Activated T-helper 1 cell treated with Interleukin-2 at 50 U/mL for 16 hours (primary cell): ENCODE results near the gene HNRNPH2.

Experiments
- DNase-seq: peaks from one replicate; pipeline ENCODE4 v3.0.0-alpha.2; 2020; ENCODE audit warnings: low read depth

The HNRNPH2 gene

GRCh38 chrX:101395789-101396188 is 12.2 kb upstream of the HNRNPH2 start:
- no peak for DNase-seq

- DNase-seq, result no peak
Measured at GRCh38 chrX:101397779-101398178, 10.2 kb upstream of the HNRNPH2 start.

- DNase-seq, result no peak
Measured at GRCh38 chrX:101398694-101399093, 9.3 kb upstream of the HNRNPH2 start.

- DNase-seq, result no peak
Measured at GRCh38 chrX:101399825-101400224, 8.2 kb upstream of the HNRNPH2 start.

- DNase-seq, result no peak
Measured at GRCh38 chrX:101407167-101407747, 765 bp upstream of the HNRNPH2 start.

GRCh38 chrX:101408532-101408841 is 465 bp downstream of the HNRNPH2 start:
- DNase-seq, result no peak

GRCh38 chrX:101409043-101409442 is 1.0 kb downstream of the HNRNPH2 start:
- no peak for DNase-seq

- DNase-seq, result no peak
Measured at GRCh38 chrX:101410461-101410860, 2.4 kb downstream of the HNRNPH2 start.

GRCh38 chrX:101411984-101412383 is 4.0 kb downstream of the HNRNPH2 start:
- no peak for DNase-seq

- DNase-seq, result no peak
Measured at GRCh38 chrX:101415180-101416145, 7.4 kb downstream of the HNRNPH2 start.

GRCh38 chrX:101416691-101417090 is 8.7 kb downstream of the HNRNPH2 start:
- DNase-seq, result no peak

GRCh38 chrX:101417190-101417589 is 9.2 kb downstream of the HNRNPH2 start:
- DNase-seq, result no peak

GRCh38 chrX:101417981-101418841 is 10.2 kb downstream of the HNRNPH2 start:
- DNase-seq, result no peak

GRCh38 chrX:101419489-101419888 is 11.5 kb downstream of the HNRNPH2 start:
- no peak for DNase-seq

- DNase-seq, result no peak
Measured at GRCh38 chrX:101427954-101428353, 19.9 kb downstream of the HNRNPH2 start.

- no peak for DNase-seq
Measured at GRCh38 chrX:101429934-101430333, 21.9 kb downstream of the HNRNPH2 start.

- no peak for DNase-seq
Measured at GRCh38 chrX:101430457-101431078, 22.5 kb downstream of the HNRNPH2 start.

GRCh38 chrX:101442085-101442484 is 34.1 kb downstream of the HNRNPH2 start:
- DNase-seq, result no peak

GRCh38 chrX:101449279-101449678 is 41.3 kb downstream of the HNRNPH2 start:
- DNase-seq, result no peak

GRCh38 chrX:101450085-101450484 is 42.1 kb downstream of the HNRNPH2 start:
- DNase-seq, result no peak

GRCh38 chrX:101450961-101451360 is 42.9 kb downstream of the HNRNPH2 start:
- DNase-seq, result no peak

- DNase-seq, result no peak
Measured at GRCh38 chrX:101452056-101452455, 44.0 kb downstream of the HNRNPH2 start.
